ENCODE data around the gene SENP3. TPM values are rescaled to one million over a fixed set of nuclear protein-coding genes. Genes with fewer than 3 reads are reported as not detected.

Gene SENP3
- total RNA-seq, 1 experiment from 2014 or later: 63.7 TPM

- intact Hi-C loops (cut with micrococcal nuclease; ENCODE audit: unreplicated experiment): no loop called here
- no peak overlapping the region for H3K27ac ChIP-seq (ENCODE audit: low read length)
- in situ Hi-C loops (cut with HindIII; ENCODE audit: low pct_unique_long_range_greater_than_20kb, low sequenced_read_pairs): no loop called here
- no peak overlapping the region for H3K4me3 ChIP-seq (ENCODE audit: low read depth in 2 of 2, low read length in 2 of 2)
- no TSS peak for BruUV-seq (replicated peaks)
- DNase-seq (ENCODE audit: low read depth, low spot score) (no peak), ATAC-seq (no peak)
- H3K36me3 ChIP-seq (ENCODE audit: control insufficient read depth, insufficient read depth, low read length): no peaks in the 10 kb centered on the region
- POLR2A ChIA-PET: no interaction called here
- H3K4me1 ChIP-seq (ENCODE audit: control insufficient read depth, insufficient read depth, low read length): no peaks in the 10 kb centered on the region
- no peaks in the 10 kb centered on the region for H3K9me3 ChIP-seq (ENCODE audit: control insufficient read depth, insufficient read depth, low read depth, low read length)
- TF ChIP-seq SIN3A (IDR thresholded peaks at IDR 0.05; ENCODE audit: borderline replicate concordance, insufficient read depth, low read depth, low read length): no peak
- no peak for TF ChIP-seq TCF7L2 (IDR thresholded peaks at IDR 0.05; ENCODE audit: low read depth, low read length)
- TF ChIP-seq CTCF (IDR thresholded peaks at IDR 0.05): no peak
- no peak for TF ChIP-seq REST (IDR thresholded peaks at IDR 0.05; ENCODE audit: insufficient read depth in 1 of 2, low read depth in 2 of 2, low read length in 1 of 2)
- TF ChIP-seq POLR2AphosphoS5 (IDR thresholded peaks at IDR 0.05; ENCODE audit: low read depth, low read length): no peak
- CTCF ChIA-PET: no interaction called here
- H3K27me3 ChIP-seq (ENCODE audit: control insufficient read depth, insufficient read depth, low read length): no peaks in the 10 kb centered on the region
These were observed 32.9 kb upstream of the SENP3 start for GRCh38 chr17:7528842-7529241.

GRCh38 chr17:7530023-7530900 is 31.5 kb upstream of the SENP3 start:
- in situ Hi-C loops (cut with HindIII; ENCODE audit: low pct_unique_long_range_greater_than_20kb, low sequenced_read_pairs) (no loop called here), intact Hi-C loops (cut with micrococcal nuclease; ENCODE audit: unreplicated experiment) (no loop called here)
- TF ChIP-seq TCF7L2 (IDR thresholded peaks at IDR 0.05; ENCODE audit: low read depth, low read length): no peak
- no peak for TF ChIP-seq SIN3A (IDR thresholded peaks at IDR 0.05; ENCODE audit: borderline replicate concordance, insufficient read depth, low read depth, low read length)
- TF ChIP-seq CTCF (IDR thresholded peaks at IDR 0.05): no peak
- TF ChIP-seq POLR2AphosphoS5 (IDR thresholded peaks at IDR 0.05; ENCODE audit: low read depth, low read length): no peak
- TF ChIP-seq REST (IDR thresholded peaks at IDR 0.05; ENCODE audit: insufficient read depth in 1 of 2, low read depth in 2 of 2, low read length in 1 of 2): no peak
- Histone ChIP-seq H3K9me3 (ENCODE audit: control insufficient read depth, insufficient read depth, low read depth, low read length) (no peaks in the 10 kb centered on the region), H3K27ac (ENCODE audit: low read length) (no peak overlapping the region), H3K4me3 (ENCODE audit: low read depth in 2 of 2, low read length in 2 of 2) (no peak overlapping the region), H3K36me3 (ENCODE audit: control insufficient read depth, insufficient read depth, low read length) (no peaks in the 10 kb centered on the region), H3K27me3 (ENCODE audit: control insufficient read depth, insufficient read depth, low read length) (no peaks in the 10 kb centered on the region), H3K4me1 (ENCODE audit: control insufficient read depth, insufficient read depth, low read length) (no peaks in the 10 kb centered on the region)
- DNase-seq (ENCODE audit: low read depth, low spot score) (no peak), ATAC-seq (no peak)
- CTCF ChIA-PET: no interaction called here
- POLR2A ChIA-PET: no interaction called here
- no TSS peak for BruUV-seq (replicated peaks)

All from Panc1 (cell line).